Measurements from ENCODE around the gene ADCK1.

DNA sequence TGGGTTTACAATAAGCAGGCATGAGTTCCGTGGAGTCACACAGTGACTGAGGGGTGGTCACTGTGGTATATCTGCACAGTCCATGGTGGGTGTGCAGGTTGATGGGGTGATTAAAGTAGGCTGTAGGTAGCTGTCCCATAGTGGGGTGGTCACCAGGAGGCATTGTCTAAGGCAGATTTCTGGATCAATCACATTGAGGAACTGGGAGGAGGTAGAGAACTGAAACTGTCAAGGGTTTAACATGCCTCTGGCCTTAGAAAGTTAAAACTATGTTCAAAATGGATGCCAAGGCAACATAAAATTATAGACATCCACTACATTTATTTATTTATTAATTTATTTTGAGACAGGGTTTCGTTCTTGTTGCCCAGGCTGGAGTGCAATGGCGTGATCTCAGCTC is 8.3 kb downstream of the ADCK1 start:
- TF ChIP-seq TEAD4 (IDR thresholded peaks at IDR 0.05) (no peak), YY1 (IDR thresholded peaks at IDR 0.05; ENCODE audit: low read depth) (no peak), FOXM1 (IDR thresholded peaks at IDR 0.05; ENCODE audit: borderline replicate concordance, low read depth) (no peak), RAD21 (IDR thresholded peaks at IDR 0.05; ENCODE audit: low read depth) (no peak), NFIC (IDR thresholded peaks at IDR 0.05) (no peak), TAF1 (IDR thresholded peaks at IDR 0.05; ENCODE audit: low read depth) (no peak), CEBPB (IDR thresholded peaks at IDR 0.05) (no peak)
